OCI-LY3 (cell line): ENCODE measurements around the gene ADGRB3.

ENCODE experiments used
- H2AFZ ChIP-seq: fragments of 200-600, 300-600 bp; shearing (Covaris generic); 2 replicates; pipeline ENCODE4 v1.6.0; 2014; ENCODE audit warnings: antibody characterized with exemption, low read depth, low read length
- H3K27ac ChIP-seq: fragments of 200-600, 300-600 bp; sonication (generic); 2 replicates; pipeline ENCODE4 v1.5.1; 2014; ENCODE audit warnings: mild to moderate bottlenecking, low read length, moderate library complexity, mixed read lengths
- H3K27me3 ChIP-seq: fragments of 200-600, 300-600 bp; sonication (generic); 2 replicates; pipeline ENCODE4 v1.6.1; 2014; ENCODE audit warnings: low read depth, low read length, mixed read lengths
- H3K36me3 ChIP-seq: fragments of 200-600, 300-600 bp; sonication (generic); replicated peaks from 2 replicates; pipeline ENCODE3; 2014; ENCODE audit warnings: low read depth, low read length, mixed read lengths
- H3K4me1 ChIP-seq: fragments of 300-600, 200-600 bp; sonication (generic); 2 replicates; pipeline ENCODE4 v1.6.1; 2014; ENCODE audit warnings: low read length, mixed read lengths
- H3K4me2 ChIP-seq: fragments of 200-600, 300-600 bp; sonication (generic); 2 replicates; pipeline ENCODE4 v1.6.1; 2014; ENCODE audit warnings: low read length, mixed read lengths
- H3K4me3 ChIP-seq: fragments of 300-600, 200-600 bp; sonication (generic); 2 replicates; pipeline ENCODE4 v1.5.1; 2014; ENCODE audit warnings: antibody characterized with exemption, mild to moderate bottlenecking, low read length, moderate library complexity
- H3K79me2 ChIP-seq: fragments of 300-600, 200-600 bp; shearing (Covaris generic); 2 replicates; pipeline ENCODE4 v1.6.1; 2014; ENCODE audit warnings: mild to moderate bottlenecking, low read length, mixed read lengths
- H3K9ac ChIP-seq: fragments of 300-600, 200-600 bp; shearing (Covaris generic); 2 replicates; pipeline ENCODE4 v1.6.0; 2014; ENCODE audit warnings: mild to moderate bottlenecking, low read length, moderate library complexity
- H3K9me3 ChIP-seq: fragments of 200-600, 300-600 bp; shearing (Covaris generic); 2 replicates; pipeline ENCODE4 v1.6.1; 2014; ENCODE audit warnings: low read length, mixed read lengths; ENCODE audit not compliant: insufficient read depth
- H4K20me1 ChIP-seq: fragments of 200-600, 300-600 bp; sonication (generic); 2 replicates; pipeline ENCODE4 v1.6.1; 2016; ENCODE audit warnings: low read length, mixed read lengths; ENCODE audit not compliant: insufficient read depth
- EZH2phosphoT487 ChIP-seq: fragments of 200-600 bp; shearing (Covaris generic); IDR thresholded peaks from 2 replicates; pipeline ENCODE4 v1.6.1; 2018; ENCODE audit warnings: antibody characterized with exemption, mixed run types, low read depth
- TF ChIP-seq, protein P1 (sequence below): fragments of 200-600, 300-600 bp; sonication (generic); IDR thresholded peaks from 2 replicates; pipeline ENCODE4 v1.5.1; 2014; ENCODE audit warnings: antibody characterized with exemption, low read length, low read depth

Gene ADGRB3

DNA sequence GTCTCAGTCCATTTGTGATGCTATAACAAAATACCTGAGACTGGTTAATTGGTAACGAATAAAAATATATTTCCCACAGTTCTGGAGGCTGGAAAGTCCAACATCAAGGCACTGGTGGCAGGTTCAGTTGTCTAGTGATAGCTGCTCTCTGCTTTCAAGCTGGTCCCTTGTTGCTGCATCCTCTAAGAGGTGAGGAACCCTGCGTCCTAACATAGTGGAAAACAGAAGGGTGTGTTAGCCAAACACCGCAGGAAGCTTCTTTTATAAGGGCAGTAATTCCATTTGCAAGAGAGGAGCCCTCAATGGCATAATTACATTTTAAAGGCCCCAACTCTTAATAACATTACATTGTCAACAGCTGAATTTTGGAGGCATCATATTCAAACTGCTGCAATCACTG is 372.7 kb downstream of the ADGRB3 start:
- Histone ChIP-seq H3K4me2 (no peak overlapping the region), H3K4me1 (no peaks in the 10 kb centered on the region), H4K20me1 (no peaks in the 10 kb centered on the region), H3K4me3 (no peak overlapping the region), H3K79me2 (no peaks in the 10 kb centered on the region), H3K36me3 (no peaks in the 10 kb centered on the region), H2AFZ (no peak overlapping the region; the same call in 1 of the 2 replicates), H3K9me3 (no peaks in the 10 kb centered on the region), H3K27ac (no peak overlapping the region), H3K27me3 (no peaks in the 10 kb centered on the region), H3K9ac (no peak overlapping the region)
- no peak for TF ChIP-seq EZH2phosphoT487
- TF ChIP-seq, protein P1, sequence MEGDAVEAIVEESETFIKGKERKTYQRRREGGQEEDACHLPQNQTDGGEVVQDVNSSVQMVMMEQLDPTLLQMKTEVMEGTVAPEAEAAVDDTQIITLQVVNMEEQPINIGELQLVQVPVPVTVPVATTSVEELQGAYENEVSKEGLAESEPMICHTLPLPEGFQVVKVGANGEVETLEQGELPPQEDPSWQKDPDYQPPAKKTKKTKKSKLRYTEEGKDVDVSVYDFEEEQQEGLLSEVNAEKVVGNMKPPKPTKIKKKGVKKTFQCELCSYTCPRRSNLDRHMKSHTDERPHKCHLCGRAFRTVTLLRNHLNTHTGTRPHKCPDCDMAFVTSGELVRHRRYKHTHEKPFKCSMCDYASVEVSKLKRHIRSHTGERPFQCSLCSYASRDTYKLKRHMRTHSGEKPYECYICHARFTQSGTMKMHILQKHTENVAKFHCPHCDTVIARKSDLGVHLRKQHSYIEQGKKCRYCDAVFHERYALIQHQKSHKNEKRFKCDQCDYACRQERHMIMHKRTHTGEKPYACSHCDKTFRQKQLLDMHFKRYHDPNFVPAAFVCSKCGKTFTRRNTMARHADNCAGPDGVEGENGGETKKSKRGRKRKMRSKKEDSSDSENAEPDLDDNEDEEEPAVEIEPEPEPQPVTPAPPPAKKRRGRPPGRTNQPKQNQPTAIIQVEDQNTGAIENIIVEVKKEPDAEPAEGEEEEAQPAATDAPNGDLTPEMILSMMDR: no peak

- Histone ChIP-seq H3K36me3 (no peaks in the 10 kb centered on the region), H3K9me3 (no peaks in the 10 kb centered on the region), H3K9ac (no peak overlapping the region), H3K4me1 (no peaks in the 10 kb centered on the region), H4K20me1 (no peaks in the 10 kb centered on the region), H2AFZ (no peak overlapping the region), H3K4me2 (no peak overlapping the region), H3K27ac (no peak overlapping the region), H3K4me3 (no peak overlapping the region), H3K79me2 (no peaks in the 10 kb centered on the region), H3K27me3 (no peaks in the 10 kb centered on the region)
- no peak for TF ChIP-seq EZH2phosphoT487
- TF ChIP-seq, protein P1: no peak
Measured at GRCh38 chr6:69012211-69012610, 377.1 kb downstream of the ADGRB3 start.

- Histone ChIP-seq H2AFZ (no peak overlapping the region), H4K20me1 (no peaks in the 10 kb centered on the region), H3K27ac (no peak overlapping the region), H3K27me3 (no peaks in the 10 kb centered on the region), H3K36me3 (no peaks in the 10 kb centered on the region), H3K9ac (no peak overlapping the region), H3K4me3 (no peak overlapping the region), H3K4me1 (no peaks in the 10 kb centered on the region), H3K9me3 (no peaks in the 10 kb centered on the region), H3K4me2 (no peak overlapping the region), H3K79me2 (no peaks in the 10 kb centered on the region)
- TF ChIP-seq, protein P1: no peak
- no peak for TF ChIP-seq EZH2phosphoT487
Measured at GRCh38 chr6:69012876-69013275, 377.8 kb downstream of the ADGRB3 start.

DNA sequence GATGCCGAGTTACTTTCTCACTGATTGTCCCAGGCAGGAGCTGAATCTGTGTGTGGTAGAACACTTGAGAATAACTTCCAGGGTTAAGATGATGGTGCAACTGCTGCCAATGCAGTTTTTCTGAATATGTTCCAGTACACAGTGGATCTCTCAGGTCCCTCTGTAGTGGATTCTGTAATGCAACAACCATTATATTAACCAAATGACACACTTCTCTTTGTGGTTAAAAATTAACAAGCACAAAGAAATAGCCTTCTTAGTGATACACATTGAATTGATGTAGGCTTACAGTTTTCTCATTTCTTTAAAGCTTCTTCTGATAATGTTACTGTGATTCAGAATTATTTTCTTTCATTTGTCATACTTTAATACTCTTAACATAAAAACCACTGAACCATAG is 383.8 kb downstream of the ADGRB3 start:
- Histone ChIP-seq H3K4me3 (no peak overlapping the region), H3K79me2 (no peaks in the 10 kb centered on the region), H4K20me1 (no peaks in the 10 kb centered on the region), H3K4me1 (no peaks in the 10 kb centered on the region), H3K27ac (no peak overlapping the region), H3K4me2 (no peak overlapping the region), H3K36me3 (no peaks in the 10 kb centered on the region), H2AFZ (no peak overlapping the region), H3K9me3 (no peaks in the 10 kb centered on the region), H3K27me3 (no peaks in the 10 kb centered on the region), H3K9ac (no peak overlapping the region)
- TF ChIP-seq, protein P1: no peak
- TF ChIP-seq EZH2phosphoT487: no peak
